SK-N-MC (cell line): ENCODE data around the gene PSMD5.

Source experiments
- EZH2 ChIP-seq: fragments of 200-600 bp; sonication (generic); IDR thresholded peaks from one replicate; pipeline ENCODE4 v1.6.1; 2017; ENCODE audit warnings: antibody characterized with exemption
- FOXP2 ChIP-seq: optimal IDR thresholded peaks from 2 replicates; pipeline ENCODE3; 2011; ENCODE audit warnings: mild to moderate bottlenecking, moderate library complexity; ENCODE audit not compliant: insufficient read depth; ENCODE audit errors: extremely low read length, control extremely low read depth
- POLR2AphosphoS5 ChIP-seq: IDR thresholded peaks from 2 replicates; pipeline ENCODE4 v1.6.1; 2012; ENCODE audit warnings: mild to moderate bottlenecking, low read depth, low read length, borderline replicate concordance

DNA sequence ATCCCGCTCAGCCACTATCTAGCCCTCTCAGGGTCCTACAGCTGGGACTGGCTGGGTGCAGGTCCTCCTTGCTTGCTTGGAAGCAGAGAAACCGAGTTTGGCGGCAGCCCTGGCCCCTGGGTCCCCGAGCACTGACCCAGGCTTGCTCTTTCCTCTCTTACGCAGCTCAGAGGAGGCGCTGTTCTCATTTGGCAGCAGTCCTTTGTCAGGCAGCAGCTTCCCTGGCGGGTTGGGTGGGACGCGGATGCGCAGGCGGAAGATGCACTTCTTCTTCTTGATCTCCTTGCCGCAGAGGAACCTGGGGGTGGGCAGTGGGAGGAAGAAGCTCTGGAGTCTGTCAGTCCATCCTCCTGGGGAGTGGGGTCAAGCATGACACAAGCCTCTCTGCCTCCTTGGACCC lies 19.7 kb upstream of the PSMD5 start:
- no peak for TF ChIP-seq POLR2AphosphoS5
- TF ChIP-seq EZH2, result no peak
- TF ChIP-seq FOXP2, result no peak
